Fibroblast of the aortic adventitia (primary cell): ENCODE data around the gene NALCN. TPM values are rescaled to one million over a fixed set of nuclear protein-coding genes. Genes with fewer than 3 reads are reported as not detected.

Source experiments
- DNase-seq: peaks from one replicate; pipeline ENCODE4 v3.0.0-alpha.2; 2010; ENCODE audit warnings: low read depth
- H3K4me3 ChIP-seq: 2 replicates; pipeline ENCODE4 v1.5.1; 2011; ENCODE audit warnings: low read depth, mild to moderate bottlenecking, control low read depth, low read length, moderate library complexity
- total RNA-seq: library from RNA; depleted of rRNA; stranded (reverse); fragments of >200 nt; gene quantifications from 2 replicates; pipeline ENCODE4 v1.2.3, GENCODE V29; 2012; ENCODE audit warnings: low replicate concordance
- TF ChIP-seq, protein P1 (sequence below): IDR thresholded peaks from 2 replicates; pipeline ENCODE4 v1.5.1; 2011; ENCODE audit warnings: mild to moderate bottlenecking, low read length, control low read depth, inconsistent platforms; ENCODE audit not compliant: insufficient read depth

Gene NALCN
- total RNA-seq, 1 donor: 3.1 TPM

- DNase-seq: no peak
- TF ChIP-seq, protein P1, sequence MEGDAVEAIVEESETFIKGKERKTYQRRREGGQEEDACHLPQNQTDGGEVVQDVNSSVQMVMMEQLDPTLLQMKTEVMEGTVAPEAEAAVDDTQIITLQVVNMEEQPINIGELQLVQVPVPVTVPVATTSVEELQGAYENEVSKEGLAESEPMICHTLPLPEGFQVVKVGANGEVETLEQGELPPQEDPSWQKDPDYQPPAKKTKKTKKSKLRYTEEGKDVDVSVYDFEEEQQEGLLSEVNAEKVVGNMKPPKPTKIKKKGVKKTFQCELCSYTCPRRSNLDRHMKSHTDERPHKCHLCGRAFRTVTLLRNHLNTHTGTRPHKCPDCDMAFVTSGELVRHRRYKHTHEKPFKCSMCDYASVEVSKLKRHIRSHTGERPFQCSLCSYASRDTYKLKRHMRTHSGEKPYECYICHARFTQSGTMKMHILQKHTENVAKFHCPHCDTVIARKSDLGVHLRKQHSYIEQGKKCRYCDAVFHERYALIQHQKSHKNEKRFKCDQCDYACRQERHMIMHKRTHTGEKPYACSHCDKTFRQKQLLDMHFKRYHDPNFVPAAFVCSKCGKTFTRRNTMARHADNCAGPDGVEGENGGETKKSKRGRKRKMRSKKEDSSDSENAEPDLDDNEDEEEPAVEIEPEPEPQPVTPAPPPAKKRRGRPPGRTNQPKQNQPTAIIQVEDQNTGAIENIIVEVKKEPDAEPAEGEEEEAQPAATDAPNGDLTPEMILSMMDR: peak; percentile 55
- no peak overlapping the region for H3K4me3 ChIP-seq
Measured at GRCh38 chr13:101155920-101156319, 260.4 kb downstream of the NALCN start.

- TF ChIP-seq, protein P1: no peak
- DNase-seq: no peak
- H3K4me3 ChIP-seq: no peak overlapping the region
Measured at GRCh38 chr13:101152184-101152583, 264.1 kb downstream of the NALCN start.

GRCh38 chr13:101150998-101151397 is 265.3 kb downstream of the NALCN start:
- no peak overlapping the region for H3K4me3 ChIP-seq
- TF ChIP-seq, protein P1: no peak
- peak; percentile 58 for DNase-seq

GRCh38 chr13:101149735-101150384 is 266.4 kb downstream of the NALCN start:
- no peak overlapping the region for H3K4me3 ChIP-seq
- TF ChIP-seq, protein P1: peak; percentile 44
- DNase-seq: peak; percentile 59

GRCh38 chr13:101146101-101146898 is 270.0 kb downstream of the NALCN start:
- TF ChIP-seq, protein P1: no peak
- no peak overlapping the region for H3K4me3 ChIP-seq
- DNase-seq: no peak

DNA sequence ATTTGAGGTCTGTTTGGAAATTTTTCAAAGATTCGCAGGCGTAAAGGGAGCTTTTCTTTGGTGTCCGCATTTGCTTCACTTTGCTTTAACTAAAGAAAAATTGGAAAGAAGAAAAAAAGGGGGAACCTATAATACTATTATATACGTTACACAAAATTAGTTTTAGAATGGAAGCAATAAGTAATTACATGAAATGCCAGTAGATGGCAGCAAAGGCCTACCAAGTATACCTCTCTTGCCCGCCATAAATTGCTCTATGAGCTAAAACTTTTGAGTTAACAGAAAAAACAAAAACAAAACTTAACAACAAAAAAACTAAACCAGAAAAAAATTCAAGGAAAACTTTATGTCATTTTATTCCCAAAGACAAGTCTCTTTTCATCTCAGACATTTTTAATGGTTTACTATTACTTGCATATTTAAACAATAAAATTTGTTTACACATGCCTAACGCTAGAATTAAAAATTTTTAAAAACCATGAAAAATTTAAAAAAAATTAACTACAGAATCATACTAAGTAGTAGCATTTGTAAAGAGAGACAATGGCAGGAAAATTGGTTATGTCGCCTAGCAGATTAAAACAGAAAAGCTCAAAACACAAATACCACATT is 271.4 kb downstream of the NALCN start:
- peak; percentile 83 for DNase-seq
- TF ChIP-seq, protein P1: peak; percentile 56
- no peak overlapping the region for H3K4me3 ChIP-seq
